Nephron (organoid): ENCODE results near the gene UST.
A peak's percentile ranks its signal among the peaks of the same experiment; 100 is the strongest.

Experiments
- H3K27ac Mint-ChIP-seq, 3 experiments: 2 replicates each; pipeline ENCODE4 v1.8.0; 2020; ENCODE audit warnings: mixed read lengths in 3 of 3, mild to moderate bottlenecking in 2 of 3, moderate library complexity in 1 of 3
- H3K27me3 Mint-ChIP-seq: 2 replicates; pipeline ENCODE4 v1.8.0; 2021; ENCODE audit warnings: low read depth, mild to moderate bottlenecking, moderate library complexity, mixed read lengths
- H3K36me3 Mint-ChIP-seq: 2 replicates; pipeline ENCODE4 v1.8.0; 2020; ENCODE audit warnings: low read depth, mixed read lengths
- H3K4me1 Mint-ChIP-seq: 2 replicates; pipeline ENCODE4 v1.8.0; 2020; ENCODE audit warnings: mixed read lengths
- H3K4me3 Mint-ChIP-seq, 3 experiments: 2 replicates each; pipeline ENCODE4 v1.8.0; 2020; ENCODE audit warnings: mild to moderate bottlenecking in 3 of 3, mixed read lengths in 3 of 3, moderate library complexity in 2 of 3
- H3K9me3 Mint-ChIP-seq: 2 replicates; pipeline ENCODE4 v1.8.0; 2020; ENCODE audit warnings: mixed read lengths
- TF ChIP-seq, protein P1 (sequence below), 3 experiments: fragments of 200-600 bp; sonication (generic); IDR thresholded peaks; one replicate each; pipeline ENCODE4 v1.5.0; 2021; ENCODE audit warnings: antibody characterized with exemption in 3 of 3; ENCODE audit not compliant: unreplicated experiment in 3 of 3

Gene UST

DNA sequence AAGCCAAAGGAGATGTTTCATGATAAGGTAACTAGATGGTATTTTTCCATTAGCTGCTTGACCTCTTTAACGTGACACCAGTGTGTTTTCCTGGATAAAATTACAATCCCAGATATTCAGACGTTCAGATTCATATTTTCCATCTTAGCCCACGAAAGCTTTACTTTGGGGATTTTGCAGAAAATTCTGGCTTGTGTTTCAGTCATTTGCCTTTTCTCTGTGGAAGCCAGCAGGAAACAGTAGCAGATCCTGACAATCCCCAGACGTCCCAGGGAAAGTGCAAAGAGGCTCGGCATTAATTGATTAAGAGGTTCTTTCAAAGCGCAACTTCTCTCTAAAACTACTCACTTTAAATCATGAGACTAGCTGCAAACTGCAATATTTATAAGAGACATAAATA, 243.6 kb downstream of the UST start:
- Mint-ChIP-seq H3K9me3 (peaks cover 3% of the 10 kb centered on the region), H3K27ac (peak overlapping the region; percentile 9 to 44 (median 25))

DNA sequence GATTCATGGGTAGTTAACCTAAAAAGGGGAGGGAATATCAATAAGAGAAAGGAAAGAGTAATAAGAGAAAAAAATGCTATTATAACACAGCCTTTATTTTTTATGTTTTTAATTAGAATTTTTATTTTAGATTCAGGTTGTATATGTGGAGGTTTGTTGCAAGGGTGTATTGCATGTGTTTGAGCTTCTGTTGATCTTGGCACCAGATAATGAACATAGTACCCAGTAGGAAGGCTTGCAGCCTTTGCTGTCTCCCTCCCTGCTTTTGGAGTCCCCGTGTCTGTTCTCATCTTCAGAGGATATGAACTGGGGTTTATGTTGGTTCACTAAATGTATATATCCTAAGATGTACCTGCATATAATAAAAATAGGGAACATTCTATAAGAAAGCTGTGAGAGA, 250.0 kb downstream of the UST start:
- no peak overlapping the region for H3K4me3 Mint-ChIP-seq
- peaks cover 22% of the 10 kb centered on the region for H3K9me3 Mint-ChIP-seq
- H3K27ac Mint-ChIP-seq: no peak overlapping the region
- H3K36me3 Mint-ChIP-seq: peaks cover 34% of the 10 kb centered on the region
- peaks cover 6% of the 10 kb centered on the region for H3K4me1 Mint-ChIP-seq
- TF ChIP-seq, protein P1, sequence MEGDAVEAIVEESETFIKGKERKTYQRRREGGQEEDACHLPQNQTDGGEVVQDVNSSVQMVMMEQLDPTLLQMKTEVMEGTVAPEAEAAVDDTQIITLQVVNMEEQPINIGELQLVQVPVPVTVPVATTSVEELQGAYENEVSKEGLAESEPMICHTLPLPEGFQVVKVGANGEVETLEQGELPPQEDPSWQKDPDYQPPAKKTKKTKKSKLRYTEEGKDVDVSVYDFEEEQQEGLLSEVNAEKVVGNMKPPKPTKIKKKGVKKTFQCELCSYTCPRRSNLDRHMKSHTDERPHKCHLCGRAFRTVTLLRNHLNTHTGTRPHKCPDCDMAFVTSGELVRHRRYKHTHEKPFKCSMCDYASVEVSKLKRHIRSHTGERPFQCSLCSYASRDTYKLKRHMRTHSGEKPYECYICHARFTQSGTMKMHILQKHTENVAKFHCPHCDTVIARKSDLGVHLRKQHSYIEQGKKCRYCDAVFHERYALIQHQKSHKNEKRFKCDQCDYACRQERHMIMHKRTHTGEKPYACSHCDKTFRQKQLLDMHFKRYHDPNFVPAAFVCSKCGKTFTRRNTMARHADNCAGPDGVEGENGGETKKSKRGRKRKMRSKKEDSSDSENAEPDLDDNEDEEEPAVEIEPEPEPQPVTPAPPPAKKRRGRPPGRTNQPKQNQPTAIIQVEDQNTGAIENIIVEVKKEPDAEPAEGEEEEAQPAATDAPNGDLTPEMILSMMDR (IDR thresholded peaks at IDR 0.05; ENCODE audit: unreplicated experiment in 3 of 3): no peak
- H3K27me3 Mint-ChIP-seq: no peaks in the 10 kb centered on the region

More for the DNA sequence above, 243.6 kb downstream of the UST start:
- H3K27me3 Mint-ChIP-seq: no peaks in the 10 kb centered on the region
- peaks cover 22% of the 10 kb centered on the region for H3K36me3 Mint-ChIP-seq
- TF ChIP-seq, protein P1 (IDR thresholded peaks at IDR 0.05; ENCODE audit: unreplicated experiment in 3 of 3): no peak
- no peak overlapping the region for H3K4me3 Mint-ChIP-seq
- peaks cover 20% of the 10 kb centered on the region for H3K4me1 Mint-ChIP-seq

GRCh38 chr6:148997865-148998264, 251.0 kb downstream of the UST start:
- H3K27me3 Mint-ChIP-seq: no peaks in the 10 kb centered on the region
- H3K36me3 Mint-ChIP-seq: peaks cover 30% of the 10 kb centered on the region
- H3K4me3 Mint-ChIP-seq: no peak overlapping the region
- H3K4me1 Mint-ChIP-seq: peaks cover 6% of the 10 kb centered on the region
- TF ChIP-seq, protein P1 (IDR thresholded peaks at IDR 0.05; ENCODE audit: unreplicated experiment in 3 of 3): no peak
- H3K27ac Mint-ChIP-seq: peak overlapping the region; percentile 25 to 66 (median 35)
- peaks cover 22% of the 10 kb centered on the region for H3K9me3 Mint-ChIP-seq

GRCh38 chr6:148998704-148999103, 251.9 kb downstream of the UST start:
- H3K9me3 Mint-ChIP-seq: peaks cover 22% of the 10 kb centered on the region
- H3K36me3 Mint-ChIP-seq: peaks cover 28% of the 10 kb centered on the region
- H3K4me3 Mint-ChIP-seq: no peak overlapping the region
- H3K4me1 Mint-ChIP-seq: peaks cover 6% of the 10 kb centered on the region
- H3K27me3 Mint-ChIP-seq: no peaks in the 10 kb centered on the region
- H3K27ac Mint-ChIP-seq: no peak overlapping the region
- TF ChIP-seq, protein P1 (IDR thresholded peaks at IDR 0.05; ENCODE audit: unreplicated experiment in 3 of 3): no peak

DNA sequence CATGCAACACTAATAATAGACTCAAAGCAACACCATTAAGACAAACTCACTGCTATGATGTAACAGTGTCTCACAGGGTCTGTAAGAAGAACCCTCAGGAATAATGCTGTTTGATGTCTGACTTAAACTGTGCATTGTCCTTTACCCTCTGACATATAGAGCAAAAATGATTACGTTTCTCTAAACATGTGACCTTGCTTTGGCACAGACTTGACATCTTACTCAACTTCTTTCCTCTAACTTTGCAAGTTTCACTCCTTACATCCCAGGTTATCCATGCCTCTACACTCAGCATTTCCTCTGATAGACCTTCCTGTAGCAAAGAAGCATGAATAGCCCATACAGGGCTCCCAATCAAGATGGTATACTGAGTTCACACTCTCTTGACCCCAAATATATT, 252.7 kb downstream of the UST start:
- Mint-ChIP-seq H3K9me3 (peaks cover 25% of the 10 kb centered on the region), H3K27me3 (no peaks in the 10 kb centered on the region), H3K4me1 (peaks cover 6% of the 10 kb centered on the region), H3K4me3 (no peak overlapping the region), H3K27ac (no peak overlapping the region), H3K36me3 (peaks cover 30% of the 10 kb centered on the region)
- TF ChIP-seq, protein P1 (IDR thresholded peaks at IDR 0.05; ENCODE audit: unreplicated experiment in 3 of 3): no peak

- peak overlapping the region in 1 of 3 experiments; percentile 41 for H3K27ac Mint-ChIP-seq
- H3K4me3 Mint-ChIP-seq: no peak overlapping the region
- H3K9me3 Mint-ChIP-seq: peaks cover 25% of the 10 kb centered on the region
- TF ChIP-seq, protein P1 (IDR thresholded peaks at IDR 0.05; ENCODE audit: unreplicated experiment in 3 of 3): no peak
- no peaks in the 10 kb centered on the region for H3K27me3 Mint-ChIP-seq
- peaks cover 6% of the 10 kb centered on the region for H3K4me1 Mint-ChIP-seq
- H3K36me3 Mint-ChIP-seq: peaks cover 30% of the 10 kb centered on the region
These were observed 253.2 kb downstream of the UST start for GRCh38 chr6:148999929-149000468.
